Measurements from ENCODE around the gene TCTN3. TPM values are rescaled to one million over a fixed set of nuclear protein-coding genes. Genes with fewer than 3 reads are reported as not detected.

The TCTN3 gene
- total and polyA plus RNA-seq, 2 of the 13 experiments (the other 11 are each of a cell fraction or from before 2014, with no cell fraction given) = 53.3 to 60.0 TPM

DNA sequence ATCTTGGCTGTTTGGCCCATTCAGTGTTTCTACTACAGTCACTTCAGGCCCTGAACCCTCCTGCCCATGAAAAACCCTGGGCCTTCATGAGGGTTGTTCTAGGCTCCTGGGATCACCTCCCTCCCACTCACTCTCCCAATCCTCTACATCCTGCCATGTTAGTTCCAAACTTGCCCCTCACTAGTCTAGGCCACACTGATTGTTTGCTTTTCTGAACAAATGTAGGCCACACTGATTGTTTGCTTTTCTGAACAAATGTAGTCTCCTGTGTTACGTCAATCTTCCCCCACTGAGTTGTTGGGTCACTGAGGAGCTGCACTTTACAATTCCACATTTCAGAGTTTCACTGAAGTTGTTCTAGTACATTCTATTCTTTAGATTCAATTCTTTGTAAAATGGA, 31.9 kb downstream of the TCTN3 start (continued):
- no peak for TF ChIP-seq KDM5A (IDR thresholded peaks at IDR 0.05; ENCODE audit: borderline replicate concordance, low read length)
- TF ChIP-seq, protein P1, sequence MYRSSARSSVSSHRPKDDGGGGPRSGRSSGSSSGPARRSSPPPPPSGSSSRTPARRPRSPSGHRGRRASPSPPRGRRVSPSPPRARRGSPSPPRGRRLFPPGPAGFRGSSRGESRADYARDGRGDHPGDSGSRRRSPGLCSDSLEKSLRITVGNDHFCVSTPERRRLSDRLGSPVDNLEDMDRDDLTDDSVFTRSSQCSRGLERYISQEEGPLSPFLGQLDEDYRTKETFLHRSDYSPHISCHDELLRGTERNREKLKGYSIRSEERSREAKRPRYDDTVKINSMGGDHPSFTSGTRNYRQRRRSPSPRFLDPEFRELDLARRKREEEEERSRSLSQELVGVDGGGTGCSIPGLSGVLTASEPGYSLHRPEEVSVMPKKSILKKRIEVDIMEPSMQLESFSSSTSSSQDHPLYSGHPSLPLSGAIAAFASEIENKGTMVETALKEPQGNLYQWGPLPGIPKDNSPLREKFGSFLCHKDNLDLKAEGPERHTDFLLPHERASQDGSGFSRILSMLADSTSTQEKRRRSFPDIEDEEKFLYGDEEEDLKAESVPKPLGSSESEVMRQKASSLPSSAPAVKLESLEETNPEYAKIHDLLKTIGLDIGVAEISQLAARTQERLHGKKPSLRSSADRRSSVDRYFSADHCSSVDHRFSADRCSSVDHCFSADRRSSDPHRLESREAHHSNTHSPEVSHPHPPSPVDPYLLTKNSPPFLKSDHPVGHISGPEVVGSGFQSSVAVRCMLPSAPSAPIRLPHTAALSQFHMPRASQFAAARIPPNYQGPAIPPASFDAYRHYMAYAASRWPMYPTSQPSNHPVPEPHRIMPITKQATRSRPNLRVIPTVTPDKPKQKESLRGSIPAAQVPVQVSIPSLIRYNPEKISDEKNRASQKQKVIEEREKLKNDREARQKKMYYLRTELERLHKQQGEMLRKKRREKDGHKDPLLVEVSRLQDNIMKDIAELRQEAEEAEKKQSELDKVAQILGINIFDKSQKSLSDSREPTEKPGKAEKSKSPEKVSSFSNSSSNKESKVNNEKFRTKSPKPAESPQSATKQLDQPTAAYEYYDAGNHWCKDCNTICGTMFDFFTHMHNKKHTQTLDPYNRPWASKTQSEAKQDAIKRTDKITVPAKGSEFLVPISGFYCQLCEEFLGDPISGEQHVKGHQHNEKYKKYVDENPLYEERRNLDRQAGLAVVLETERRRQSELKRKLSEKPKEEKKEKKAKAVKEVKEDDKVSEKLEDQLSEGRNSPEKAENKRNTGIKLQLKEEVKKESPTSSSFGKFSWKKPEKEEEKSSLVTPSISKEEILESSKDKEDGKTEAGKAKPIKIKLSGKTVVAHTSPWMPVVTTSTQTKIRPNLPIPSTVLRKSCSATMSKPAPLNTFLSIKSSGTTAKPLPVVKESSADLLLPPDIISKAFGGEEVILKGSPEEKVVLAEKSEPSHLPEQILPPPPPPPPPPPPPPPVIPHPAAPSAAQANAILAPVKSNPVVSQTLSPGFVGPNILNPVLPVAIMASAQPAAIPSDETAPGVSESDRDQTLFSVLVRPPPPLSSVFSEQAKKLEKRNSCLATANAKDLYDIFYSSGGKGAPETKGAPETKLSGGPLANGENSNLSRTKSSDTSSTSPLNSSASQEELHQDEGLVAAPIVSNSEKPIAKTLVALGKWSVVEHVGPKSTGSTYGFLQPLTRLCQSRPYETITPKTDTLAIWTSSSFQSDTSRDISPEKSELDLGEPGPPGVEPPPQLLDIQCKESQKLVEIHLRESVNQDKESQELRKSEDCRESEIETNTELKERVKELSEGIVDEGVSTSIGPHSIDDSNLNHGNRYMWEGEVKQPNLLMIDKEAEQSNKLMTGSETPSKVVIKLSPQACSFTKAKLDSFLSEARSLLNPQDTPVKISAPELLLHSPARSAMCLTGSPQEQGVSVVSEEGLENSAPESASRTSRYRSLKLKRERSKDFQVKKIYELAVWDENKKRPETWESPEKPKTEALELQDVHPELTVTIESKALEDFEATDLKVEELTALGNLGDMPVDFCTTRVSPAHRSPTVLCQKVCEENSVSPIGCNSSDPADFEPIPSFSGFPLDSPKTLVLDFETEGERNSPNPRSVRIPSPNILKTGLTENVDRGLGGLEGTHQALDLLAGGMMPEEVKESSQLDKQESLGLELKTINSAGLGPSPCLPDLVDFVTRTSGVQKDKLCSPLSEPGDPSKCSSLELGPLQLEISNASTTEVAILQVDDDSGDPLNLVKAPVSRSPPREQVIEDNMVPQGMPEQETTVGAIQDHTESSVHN (CRISPR knock-in tag; IDR thresholded peaks at IDR 0.05) = no peak
- no peak for TF ChIP-seq KDM3A (CRISPR knock-in tag; IDR thresholded peaks at IDR 0.05; ENCODE audit: low read depth)
- TF ChIP-seq ZNF124 (CRISPR knock-in tag; IDR thresholded peaks at IDR 0.05) = no peak
- TF ChIP-seq RXRA (CRISPR knock-in tag; IDR thresholded peaks at IDR 0.05) = no peak; the same call in 1 of the 2 replicates
- TF ChIP-seq, protein P2, sequence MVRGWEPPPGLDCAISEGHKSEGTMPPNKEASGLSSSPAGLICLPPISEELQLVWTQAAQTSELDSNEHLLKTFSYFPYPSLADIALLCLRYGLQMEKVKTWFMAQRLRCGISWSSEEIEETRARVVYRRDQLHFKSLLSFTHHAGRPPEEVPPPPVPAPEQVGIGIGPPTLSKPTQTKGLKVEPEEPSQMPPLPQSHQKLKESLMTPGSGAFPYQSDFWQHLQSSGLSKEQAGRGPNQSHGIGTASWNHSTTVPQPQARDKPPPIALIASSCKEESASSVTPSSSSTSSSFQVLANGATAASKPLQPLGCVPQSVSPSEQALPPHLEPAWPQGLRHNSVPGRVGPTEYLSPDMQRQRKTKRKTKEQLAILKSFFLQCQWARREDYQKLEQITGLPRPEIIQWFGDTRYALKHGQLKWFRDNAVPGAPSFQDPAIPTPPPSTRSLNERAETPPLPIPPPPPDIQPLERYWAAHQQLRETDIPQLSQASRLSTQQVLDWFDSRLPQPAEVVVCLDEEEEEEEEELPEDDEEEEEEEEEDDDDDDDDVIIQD (CRISPR knock-in tag; IDR thresholded peaks at IDR 0.05; ENCODE audit: low read depth) = peak; percentile 83; the same call in 1 of the 2 replicates
- TF ChIP-seq TAF1 (CRISPR knock-in tag; IDR thresholded peaks at IDR 0.05) = no peak
- TF ChIP-seq, protein P3, sequence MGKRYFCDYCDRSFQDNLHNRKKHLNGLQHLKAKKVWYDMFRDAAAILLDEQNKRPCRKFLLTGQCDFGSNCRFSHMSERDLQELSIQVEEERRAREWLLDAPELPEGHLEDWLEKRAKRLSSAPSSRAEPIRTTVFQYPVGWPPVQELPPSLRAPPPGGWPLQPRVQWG (CRISPR knock-in tag; IDR thresholded peaks at IDR 0.05; ENCODE audit: borderline replicate concordance, low read depth) = no peak
- 0 out of 2 replicates have a peak, but pooled peaks have one; percentile 58 for TF ChIP-seq ZNF792 (CRISPR knock-in tag; IDR thresholded peaks at IDR 0.05)
- TF ChIP-seq ZNF724P (CRISPR knock-in tag; IDR thresholded peaks at IDR 0.05; ENCODE audit: borderline replicate concordance) = no peak
- TF ChIP-seq RELA (CRISPR knock-in tag; IDR thresholded peaks at IDR 0.05) = no peak
- TF ChIP-seq ZNF136 (CRISPR knock-in tag; IDR thresholded peaks at IDR 0.05; ENCODE audit: low read depth) = no peak
- TF ChIP-seq, protein P4, sequence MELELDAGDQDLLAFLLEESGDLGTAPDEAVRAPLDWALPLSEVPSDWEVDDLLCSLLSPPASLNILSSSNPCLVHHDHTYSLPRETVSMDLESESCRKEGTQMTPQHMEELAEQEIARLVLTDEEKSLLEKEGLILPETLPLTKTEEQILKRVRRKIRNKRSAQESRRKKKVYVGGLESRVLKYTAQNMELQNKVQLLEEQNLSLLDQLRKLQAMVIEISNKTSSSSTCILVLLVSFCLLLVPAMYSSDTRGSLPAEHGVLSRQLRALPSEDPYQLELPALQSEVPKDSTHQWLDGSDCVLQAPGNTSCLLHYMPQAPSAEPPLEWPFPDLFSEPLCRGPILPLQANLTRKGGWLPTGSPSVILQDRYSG (CRISPR knock-in tag; IDR thresholded peaks at IDR 0.05) = no peak
- TF ChIP-seq, protein P5, sequence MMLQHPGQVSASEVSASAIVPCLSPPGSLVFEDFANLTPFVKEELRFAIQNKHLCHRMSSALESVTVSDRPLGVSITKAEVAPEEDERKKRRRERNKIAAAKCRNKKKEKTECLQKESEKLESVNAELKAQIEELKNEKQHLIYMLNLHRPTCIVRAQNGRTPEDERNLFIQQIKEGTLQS (CRISPR knock-in tag; IDR thresholded peaks at IDR 0.05) = no peak
- TF ChIP-seq, protein P6, sequence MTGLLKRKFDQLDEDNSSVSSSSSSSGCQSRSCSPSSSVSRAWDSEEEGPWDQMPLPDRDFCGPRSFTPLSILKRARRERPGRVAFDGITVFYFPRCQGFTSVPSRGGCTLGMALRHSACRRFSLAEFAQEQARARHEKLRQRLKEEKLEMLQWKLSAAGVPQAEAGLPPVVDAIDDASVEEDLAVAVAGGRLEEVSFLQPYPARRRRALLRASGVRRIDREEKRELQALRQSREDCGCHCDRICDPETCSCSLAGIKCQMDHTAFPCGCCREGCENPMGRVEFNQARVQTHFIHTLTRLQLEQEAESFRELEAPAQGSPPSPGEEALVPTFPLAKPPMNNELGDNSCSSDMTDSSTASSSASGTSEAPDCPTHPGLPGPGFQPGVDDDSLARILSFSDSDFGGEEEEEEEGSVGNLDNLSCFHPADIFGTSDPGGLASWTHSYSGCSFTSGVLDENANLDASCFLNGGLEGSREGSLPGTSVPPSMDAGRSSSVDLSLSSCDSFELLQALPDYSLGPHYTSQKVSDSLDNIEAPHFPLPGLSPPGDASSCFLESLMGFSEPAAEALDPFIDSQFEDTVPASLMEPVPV (CRISPR knock-in tag; IDR thresholded peaks at IDR 0.05) = no peak
- no peak for TF ChIP-seq ZNF383 (CRISPR knock-in tag; IDR thresholded peaks at IDR 0.05; ENCODE audit: borderline replicate concordance)
- no peak for TF ChIP-seq HIVEP1 (CRISPR knock-in tag; IDR thresholded peaks at IDR 0.05)
- 0 out of 4 replicates have a peak, but pooled peaks of 1 of the 2 experiments have one; percentile 23 for TF ChIP-seq POLR2A (IDR thresholded peaks at IDR 0.05; ENCODE audit: insufficient read depth in 1 of 2, low read depth in 2 of 2, low read length in 2 of 2)

All from HepG2 (cell line).